ENCODE data around the gene ZNF496. TPM values are rescaled to one million over a fixed set of nuclear protein-coding genes. Genes with fewer than 3 reads are reported as not detected.
"Not testable (repeated sequence)": the region's sequence is repeated elsewhere in the genome, so short reads cannot be mapped to it uniquely, and the experiment has no call there.

ZNF496 gene
- total RNA-seq (10 to 100 TPM; 15.8 to 19.9 TPM), total RNA-seq (9.9 to 37.1 (median 22.4) reads per million in 172 experiments)
- polyA plus RNA-seq (2013, experiment 1 of 2) = 8.1 TPM
- 7.8 TPM for polyA plus RNA-seq (2013, experiment 2 of 2)

DNA sequence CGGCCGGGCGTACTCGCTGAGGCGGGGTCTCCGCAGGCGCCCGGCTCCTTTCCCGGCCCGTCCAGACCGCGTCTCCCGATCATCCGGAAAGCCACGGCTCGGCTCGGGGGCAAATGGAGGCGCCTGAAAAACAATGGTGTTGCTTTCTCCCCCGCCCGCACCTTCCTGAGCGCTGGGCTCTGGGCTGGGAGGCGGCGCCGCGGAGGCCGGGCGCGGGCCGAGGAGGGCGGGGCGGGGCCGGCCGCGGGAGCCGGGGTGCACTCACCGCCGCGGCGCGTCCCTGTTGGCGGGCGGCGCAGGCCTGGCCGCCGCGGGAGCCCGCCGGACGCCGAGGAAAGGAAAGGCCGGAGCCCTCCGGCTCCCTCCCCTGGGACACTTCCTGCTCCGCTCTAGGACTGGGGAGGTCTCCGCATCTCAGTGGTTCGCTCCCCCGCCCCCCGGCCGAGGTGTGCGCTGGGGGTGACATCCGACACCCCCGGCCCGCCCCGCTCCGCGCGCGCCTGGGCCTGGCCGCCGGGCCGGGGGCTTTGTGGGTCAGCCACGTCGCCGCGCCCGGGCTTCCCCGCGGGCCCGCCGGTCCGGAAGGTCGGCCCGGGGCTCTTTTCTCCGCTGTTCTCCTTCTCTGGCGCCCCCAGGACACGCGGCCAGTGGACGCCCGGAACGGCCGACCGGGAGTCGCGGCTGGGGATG, at the start of gene ZNF496:
ZNF496 (minus strand) TSS at position 343 of the 690 bp plus-strand sequence. CDS start 2,289 bp downstream, outside the sequence.
- Histone ChIP-seq H3K36me3 (ENCODE audit: insufficient read depth, low read length) (peaks cover 3% of the 10 kb centered on the region), H3K27me3 (ENCODE audit: control insufficient read depth in 1 of 2, insufficient read depth in 2 of 2, low read length in 2 of 2) (no peaks in the 10 kb centered on the region), H3K4me1 (ENCODE audit: insufficient read depth, low read length) (peaks cover 21% of the 10 kb centered on the region), H3K9me3 (ENCODE audit: control insufficient read depth in 1 of 2, insufficient read depth in 1 of 2, low read length in 2 of 2) (no peaks in the 10 kb centered on the region), H3K4me3 (ENCODE audit: low read length) (peak within 1 kb of the TSS; percentile 85), H3K27ac (ENCODE audit: low read depth in 1 of 2, low read length in 2 of 2) (peak within 1 kb of the TSS in 1 of 2 donors; percentile 9)
- ATAC-seq (ENCODE audit: poor library complexity) (peak; percentile 47), DNase-seq (peak; percentile 13 to 70 (median 52))
- no peaks in the 10 kb centered on the region for H3K36me3 Mint-ChIP-seq (ENCODE audit: low read depth)
- ChIA-PET CTCF (no interaction called here), POLR2A (interaction anchor here (0.8 to 1.3 kb wide), 4 partner anchors 9 to 121 kb away, joined by 4 to 10 read pairs (median 5); no protein-coding TSS in a partner anchor)
- H3K27ac Mint-ChIP-seq = peak within 1 kb of the TSS; percentile 61
- no peaks in the 10 kb centered on the region for H3K9me3 Mint-ChIP-seq
- intact Hi-C loops (cut with DNase I, micrococcal nuclease) = loop anchor here (5.0 to 10.0 kb wide), 4 partner anchors 119 to 399 kb away; partner anchors contain the start of genes AHCTF1 (in 1 of the 2) and ZNF669 (in 1 of the 2)
- H3K4me1 Mint-ChIP-seq (ENCODE audit: low read depth) = peaks cover 47% of the 10 kb centered on the region
- no peaks in the 10 kb centered on the region for H3K27me3 Mint-ChIP-seq
- TF ChIP-seq, protein P1, sequence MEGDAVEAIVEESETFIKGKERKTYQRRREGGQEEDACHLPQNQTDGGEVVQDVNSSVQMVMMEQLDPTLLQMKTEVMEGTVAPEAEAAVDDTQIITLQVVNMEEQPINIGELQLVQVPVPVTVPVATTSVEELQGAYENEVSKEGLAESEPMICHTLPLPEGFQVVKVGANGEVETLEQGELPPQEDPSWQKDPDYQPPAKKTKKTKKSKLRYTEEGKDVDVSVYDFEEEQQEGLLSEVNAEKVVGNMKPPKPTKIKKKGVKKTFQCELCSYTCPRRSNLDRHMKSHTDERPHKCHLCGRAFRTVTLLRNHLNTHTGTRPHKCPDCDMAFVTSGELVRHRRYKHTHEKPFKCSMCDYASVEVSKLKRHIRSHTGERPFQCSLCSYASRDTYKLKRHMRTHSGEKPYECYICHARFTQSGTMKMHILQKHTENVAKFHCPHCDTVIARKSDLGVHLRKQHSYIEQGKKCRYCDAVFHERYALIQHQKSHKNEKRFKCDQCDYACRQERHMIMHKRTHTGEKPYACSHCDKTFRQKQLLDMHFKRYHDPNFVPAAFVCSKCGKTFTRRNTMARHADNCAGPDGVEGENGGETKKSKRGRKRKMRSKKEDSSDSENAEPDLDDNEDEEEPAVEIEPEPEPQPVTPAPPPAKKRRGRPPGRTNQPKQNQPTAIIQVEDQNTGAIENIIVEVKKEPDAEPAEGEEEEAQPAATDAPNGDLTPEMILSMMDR (IDR thresholded peaks at IDR 0.05) = no peak
- peak within 1 kb of the TSS; percentile 97 for H3K4me3 Mint-ChIP-seq

DNA sequence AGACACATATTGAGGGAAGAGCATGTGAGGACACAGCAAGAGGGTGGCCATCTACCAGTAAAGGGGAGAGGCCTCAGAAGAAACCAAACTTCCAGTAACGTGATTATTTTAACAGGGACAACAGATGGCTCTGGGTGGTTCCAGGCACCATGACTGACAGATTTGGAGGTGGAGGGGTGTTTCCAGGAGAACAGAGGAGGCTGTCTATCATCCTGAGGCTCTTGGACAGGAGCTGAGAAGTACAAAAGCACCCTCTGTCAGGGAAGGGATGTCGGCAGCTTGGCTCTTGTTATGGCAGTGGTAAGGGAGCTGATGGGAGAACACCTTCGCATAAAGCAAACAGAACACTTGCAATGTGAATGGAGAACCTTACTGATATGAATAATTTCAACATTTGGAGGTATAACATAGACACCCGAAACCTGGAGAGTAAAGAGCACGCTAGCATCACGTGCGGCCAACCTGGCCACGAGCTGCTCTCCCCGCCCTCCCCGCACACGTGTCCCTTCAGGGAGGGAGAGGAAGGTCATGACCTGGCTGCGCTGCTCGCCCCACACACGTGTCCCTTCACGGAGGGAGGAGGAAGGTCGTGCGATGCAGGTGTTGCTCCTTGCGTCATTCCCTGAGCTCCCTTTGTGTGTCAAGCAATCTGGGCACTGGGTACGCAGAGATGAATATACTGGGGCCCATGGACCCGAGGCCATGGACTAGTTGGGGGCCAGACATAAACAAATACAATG, 46.8 kb upstream of the ZNF496 start:
- ATAC-seq (ENCODE audit: poor library complexity) = no peak
- H3K27ac Mint-ChIP-seq = no peak overlapping the region
- intact Hi-C loops (cut with DNase I, micrococcal nuclease) = loop anchor here in 1 of 2 experiments (10.0 kb wide), 1 partner anchor 444 kb away; the partner anchor contains the start of gene AHCTF1
- Histone ChIP-seq H3K27ac (ENCODE audit: low read depth in 1 of 2, low read length in 2 of 2) (no peak overlapping the region), H3K4me1 (ENCODE audit: insufficient read depth, low read length) (peaks cover 3% of the 10 kb centered on the region), H3K36me3 (ENCODE audit: insufficient read depth, low read length) (no peaks in the 10 kb centered on the region), H3K27me3 (ENCODE audit: control insufficient read depth in 1 of 2, insufficient read depth in 2 of 2, low read length in 2 of 2) (no peaks in the 10 kb centered on the region), H3K4me3 (ENCODE audit: low read length) (no peak overlapping the region), H3K9me3 (ENCODE audit: control insufficient read depth in 1 of 2, insufficient read depth in 1 of 2, low read length in 2 of 2) (no peaks in the 10 kb centered on the region)
- H3K9me3 Mint-ChIP-seq = peaks cover 2% of the 10 kb centered on the region
- CTCF ChIA-PET = no interaction called here
- H3K4me3 Mint-ChIP-seq = no peak overlapping the region
- TF ChIP-seq, protein P1 (IDR thresholded peaks at IDR 0.05) = no peak
- peaks cover 4% of the 10 kb centered on the region for H3K27me3 Mint-ChIP-seq
- H3K36me3 Mint-ChIP-seq (ENCODE audit: low read depth) = no peaks in the 10 kb centered on the region
- DNase-seq = no peak
- H3K4me1 Mint-ChIP-seq (ENCODE audit: low read depth) = peaks cover 5% of the 10 kb centered on the region
- POLR2A ChIA-PET = no interaction called here

DNA sequence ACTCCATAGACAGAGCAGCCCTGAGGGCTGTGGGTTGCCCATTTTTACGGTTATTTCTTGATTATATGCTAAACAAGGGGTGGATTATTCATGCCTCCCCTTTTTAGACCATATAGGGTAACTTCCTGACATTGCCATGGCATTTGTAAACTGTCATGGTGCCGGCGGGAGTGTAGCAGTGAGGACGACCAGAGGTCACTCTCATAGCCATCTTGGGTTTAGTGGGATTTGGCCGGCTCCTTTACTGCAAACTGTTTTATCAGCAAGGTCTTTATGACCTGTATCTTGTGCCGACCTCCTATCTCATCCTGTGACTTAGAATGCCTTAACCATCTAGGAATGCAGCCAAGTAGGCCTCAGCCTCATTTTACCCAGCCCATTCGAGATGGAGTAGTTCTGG, 46.0 kb upstream of the ZNF496 start:
- intact Hi-C loops (cut with DNase I, micrococcal nuclease) = loop anchor here in 1 of 2 experiments (10.0 kb wide), 1 partner anchor 443 kb away; the partner anchor contains the start of gene AHCTF1
- CTCF ChIA-PET; H3K27me3 ChIP-seq (ENCODE audit: control insufficient read depth in 1 of 2, insufficient read depth in 2 of 2, low read length in 2 of 2): not testable (repeated sequence)

More for the DNA sequence above, 46.0 kb upstream of the ZNF496 start:
- H3K4me3 ChIP-seq (ENCODE audit: low read length); H3K4me1 ChIP-seq (ENCODE audit: insufficient read depth, low read length); H3K27ac Mint-ChIP-seq; H3K4me3 Mint-ChIP-seq; H3K9me3 ChIP-seq (ENCODE audit: control insufficient read depth in 1 of 2, insufficient read depth in 1 of 2, low read length in 2 of 2); H3K36me3 ChIP-seq (ENCODE audit: insufficient read depth, low read length); DNase-seq; H3K9me3 Mint-ChIP-seq; H3K27me3 Mint-ChIP-seq; H3K4me1 Mint-ChIP-seq (ENCODE audit: low read depth); H3K27ac ChIP-seq (ENCODE audit: low read depth in 1 of 2, low read length in 2 of 2); POLR2A ChIA-PET; H3K36me3 Mint-ChIP-seq (ENCODE audit: low read depth); ATAC-seq (ENCODE audit: poor library complexity): not testable (repeated sequence)

Data from CD4-positive, alpha-beta T cell (primary cell).